ENCODE data around the gene HOXB3. TPM values are rescaled to one million over a fixed set of nuclear protein-coding genes. Genes with fewer than 3 reads are reported as not detected.

Gene HOXB3
- total and polyA plus RNA-seq, 2 of the 4 experiments (the other 2 are of a cell fraction) = 6.3 to 59.6 TPM

DNA sequence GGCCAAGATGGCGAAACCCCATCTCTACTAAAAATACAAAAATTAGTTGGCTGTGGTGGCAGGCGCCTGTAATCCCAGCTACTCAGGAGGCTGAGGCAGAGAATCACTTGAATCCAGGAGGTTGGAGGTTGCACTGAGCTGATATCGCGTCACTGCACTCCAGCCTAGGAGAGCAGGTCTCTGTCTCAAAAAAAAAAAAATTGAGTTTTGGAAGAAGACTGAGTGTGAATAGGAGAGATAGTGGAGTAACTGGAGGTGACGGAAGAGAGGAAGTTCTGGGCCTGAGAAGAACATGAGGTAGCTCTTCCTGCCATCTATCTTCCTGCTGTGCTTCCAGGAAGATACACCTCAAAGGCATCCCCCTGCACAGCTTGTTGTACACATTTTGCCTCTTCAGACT is 70.6 kb downstream of the HOXB3 start:
- dilution Hi-C loops (cut with HindIII; ENCODE audit: low sequenced_read_pairs, unreplicated experiment) = no loop called here

More for the DNA sequence above, 70.6 kb downstream of the HOXB3 start:
- Histone ChIP-seq H2BK15ac (ENCODE audit: low read depth, low read length) (no peak overlapping the region), H2AFZ (replicated peaks; ENCODE audit: low read length, poor library complexity) (no peak overlapping the region), H3K79me1 (ENCODE audit: low read depth in 1 of 2, low read length in 2 of 2) (no peaks in the 10 kb centered on the region), H3K4me2 (ENCODE audit: low read depth, low read length) (no peak overlapping the region), H3K9ac (ENCODE audit: low read depth, low read length) (no peak overlapping the region), H4K20me1 (ENCODE audit: insufficient read depth, low read length) (no peaks in the 10 kb centered on the region), H3K27me3 (ENCODE audit: control insufficient read depth, insufficient read depth, low read length) (peaks cover 22% of the 10 kb centered on the region), H2BK5ac (ENCODE audit: low read depth, low read length, poor library complexity, severe bottlenecking) (no peak overlapping the region), H2AK5ac (ENCODE audit: low read depth, low read length) (no peak overlapping the region), H2AK9ac (replicated peaks; ENCODE audit: low read depth, low read length, poor library complexity) (no peak overlapping the region), H3K56ac (ENCODE audit: extremely low read depth, insufficient read depth, low read length) (no peak overlapping the region), H4K8ac (ENCODE audit: low read depth in 2 of 2, low read length in 2 of 2) (no peak overlapping the region), H3K9me1 (ENCODE audit: insufficient read depth, low read length) (peaks cover 5% of the 10 kb centered on the region), H2BK120ac (ENCODE audit: low read depth, low read length) (no peak overlapping the region), H4K91ac (ENCODE audit: insufficient read depth, low read depth, low read length) (no peak overlapping the region), H4K5ac (ENCODE audit: low read depth, low read length) (no peak overlapping the region), H3K9me3 (ENCODE audit: control insufficient read depth, insufficient read depth, low read length) (no peaks in the 10 kb centered on the region), H2BK20ac (ENCODE audit: low read depth, low read length) (no peak overlapping the region), H3K4me3 (ENCODE audit: insufficient read depth, low read depth, low read length) (no peak overlapping the region), H3K18ac (ENCODE audit: low read depth, low read length) (no peak overlapping the region), H3K14ac (replicated peaks; ENCODE audit: low read depth, low read length) (no peak overlapping the region), H3K23ac (ENCODE audit: low read depth, low read length) (0 out of 2 replicates have a peak overlapping the region, but pooled peaks have one; percentile 15), H3K36me3 (ENCODE audit: control insufficient read depth, insufficient read depth, low read length) (no peaks in the 10 kb centered on the region), H3K4ac (ENCODE audit: low read depth, low read length) (no peak overlapping the region), H3K4me1 (ENCODE audit: control insufficient read depth, insufficient read depth, low read length) (peaks cover 16% of the 10 kb centered on the region), H3K27ac (ENCODE audit: insufficient read depth, low read length) (no peak overlapping the region)
- no peak for ATAC-seq (ENCODE audit: low read depth)
- TF ChIP-seq USF2 (IDR thresholded peaks at IDR 0.05; ENCODE audit: low read depth, low read length) = no peak
- TF ChIP-seq CHD1 (IDR thresholded peaks at IDR 0.05; ENCODE audit: low read depth, low read length) = no peak
- intact Hi-C loops (cut with micrococcal nuclease) (no loop called here), in situ Hi-C loops (cut with MboI; ENCODE audit: low sequenced_read_pairs) (no loop called here)
- WGBS, 2 experiments (ENCODE audit: extremely low coverage in 2 of 2, insufficient read length in 1 of 2) = 100% methylated on average over 2 of the region's 5 CpGs; no CpG with 5 or more reads in 1 of the 2 experiments
- no TSS peak for BruUV-seq (replicated peaks)
- ChIA-PET POLR2A (ENCODE audit: unreplicated experiment) (no interaction called here), CTCF (interaction anchor here (0.6 to 1.0 kb wide), 2 partner anchors 9 to 38 kb away, joined by 3 to 5 read pairs; no protein-coding TSS in a partner anchor)
- no peak for DNase-seq
